GM06990 (cell line): ENCODE measurements around the gene TMPRSS3.
A peak's percentile ranks its signal among the peaks of the same experiment; 100 is the strongest.

ENCODE experiments used
- DNase-seq: peaks from one replicate; pipeline ENCODE4 v3.0.0-alpha.2; 2011; ENCODE audit not compliant: insufficient read length; ENCODE audit errors: extremely low read depth
- H3K27me3 ChIP-seq: replicated peaks from 2 replicates; pipeline ENCODE4 v1.6.0; 2011; ENCODE audit warnings: low read length; ENCODE audit not compliant: control insufficient read depth, insufficient read depth
- H3K36me3 ChIP-seq: 2 replicates; pipeline ENCODE4 v1.5.1; 2011; ENCODE audit warnings: low read length; ENCODE audit not compliant: control insufficient read depth, insufficient read depth
- H3K4me3 ChIP-seq: replicated peaks from 2 replicates; pipeline ENCODE4 v1.5.1; 2011; ENCODE audit warnings: low read depth, mild to moderate bottlenecking, control low read depth, low read length
- CTCF ChIP-seq: IDR thresholded peaks from 2 replicates; pipeline ENCODE4 v1.5.1; 2011; ENCODE audit warnings: low read length, control low read depth, mild to moderate bottlenecking, inconsistent platforms; ENCODE audit not compliant: insufficient read depth, poor library complexity, severe bottlenecking

Gene TMPRSS3

GRCh38 chr21:42396799-42397745 is 1.2 kb upstream of the TMPRSS3 start:
- no peak for TF ChIP-seq CTCF
- no peaks in the 10 kb centered on the region for H3K36me3 ChIP-seq
- H3K4me3 ChIP-seq: no peak overlapping the region
- no peak for DNase-seq
- H3K27me3 ChIP-seq: no peaks in the 10 kb centered on the region

- Histone ChIP-seq H3K36me3 (no peaks in the 10 kb centered on the region), H3K4me3 (no peak overlapping the region), H3K27me3 (no peaks in the 10 kb centered on the region)
- DNase-seq: no peak
- TF ChIP-seq CTCF: no peak
Measured at GRCh38 chr21:42395302-42395701, 550 bp downstream of the TMPRSS3 start.

GRCh38 chr21:42393443-42393950 is 2.4 kb downstream of the TMPRSS3 start:
- no peaks in the 10 kb centered on the region for H3K36me3 ChIP-seq
- TF ChIP-seq CTCF: no peak
- no peak for DNase-seq
- H3K27me3 ChIP-seq: no peaks in the 10 kb centered on the region
- no peak overlapping the region for H3K4me3 ChIP-seq

- no peak overlapping the region for H3K4me3 ChIP-seq
- DNase-seq: peak; percentile 33
- no peak for TF ChIP-seq CTCF
- no peaks in the 10 kb centered on the region for H3K27me3 ChIP-seq
- no peaks in the 10 kb centered on the region for H3K36me3 ChIP-seq
Measured at GRCh38 chr21:42392731-42393442, 3.0 kb downstream of the TMPRSS3 start.

GRCh38 chr21:42391297-42391696 is 4.6 kb downstream of the TMPRSS3 start:
- H3K27me3 ChIP-seq: no peaks in the 10 kb centered on the region
- H3K36me3 ChIP-seq: no peaks in the 10 kb centered on the region
- DNase-seq: no peak
- TF ChIP-seq CTCF: no peak
- H3K4me3 ChIP-seq: no peak overlapping the region
